MCF 10A (cell line): Measurements from ENCODE around the gene HPCAL1. TPM values are rescaled to one million over a fixed set of nuclear protein-coding genes. Genes with fewer than 3 reads are reported as not detected.

Experiments
- BruUV-seq: library from RNA; stranded (reverse); fragments of 400-500 nt; replicated peaks from 2 replicates; lab custom pipeline; 2021; lab: Mats Ljungman, UMichigan
- CTCF ChIA-PET: fragments of 300-600 bp; sonication (Branson Sonifier 250); formaldehyde crosslinking; extraction: SDS; loops from one replicate; lab custom pipeline; 2021; ENCODE audit warnings: antibody characterized with exemption, inconsistent platforms; lab: Yijun Ruan, JAX
- POLR2A ChIA-PET: fragments of 300-600, 350-650 bp; sonication (Branson Sonifier 250); formaldehyde crosslinking; extraction: SDS; loops from one replicate; lab custom pipeline; 2020; ENCODE audit warnings: antibody characterized with exemption, inconsistent platforms; lab: Yijun Ruan, JAX
- DNase-seq: peaks from one replicate; pipeline ENCODE4 v3.0.0-alpha.2; 2018; ENCODE audit not compliant: unreplicated experiment
- H3K27ac Mint-ChIP-seq: one replicate; pipeline ENCODE4 v1.8.0; 2022; ENCODE audit warnings: mild to moderate bottlenecking, low read depth, mixed read lengths; ENCODE audit not compliant: unreplicated experiment
- H3K27me3 Mint-ChIP-seq: one replicate; pipeline ENCODE4 v1.8.0; 2022; ENCODE audit warnings: mixed read lengths; ENCODE audit not compliant: insufficient read depth, unreplicated experiment
- H3K36me3 Mint-ChIP-seq: one replicate; pipeline ENCODE4 v1.8.0; 2022; ENCODE audit warnings: mild to moderate bottlenecking, moderate library complexity, mixed read lengths; ENCODE audit not compliant: insufficient read depth, unreplicated experiment
- H3K4me1 Mint-ChIP-seq: one replicate; pipeline ENCODE4 v1.8.0; 2022; ENCODE audit warnings: mixed read lengths; ENCODE audit not compliant: insufficient read depth, unreplicated experiment
- H3K4me3 Mint-ChIP-seq: one replicate; pipeline ENCODE4 v1.8.0; 2022; ENCODE audit warnings: mild to moderate bottlenecking, moderate library complexity, mixed read lengths; ENCODE audit not compliant: unreplicated experiment
- H3K9me3 Mint-ChIP-seq: one replicate; pipeline ENCODE4 v1.8.0; 2022; ENCODE audit warnings: mixed read lengths; ENCODE audit not compliant: unreplicated experiment
- intact Hi-C: fragments of 100-400 bp; cut with micrococcal nuclease; formaldehyde crosslinking; loops from 2 replicates; pipeline ENCODE4 v1.14.1; 2022
- total RNA-seq: library from RNA; stranded (reverse); gene quantifications from 2 replicates; pipeline ENCODE4 v1.2.3, GENCODE V29; 2022
- TF ChIP-seq, protein P1 (sequence below): fragments of 200-600 bp; IDR thresholded peaks from one replicate; pipeline ENCODE4 v1.8.0; 2022; ENCODE audit warnings: antibody characterized with exemption, mild to moderate bottlenecking; ENCODE audit not compliant: unreplicated experiment

Gene HPCAL1
- total RNA-seq, 1 experiment from 2014 or later: 144 TPM

DNA sequence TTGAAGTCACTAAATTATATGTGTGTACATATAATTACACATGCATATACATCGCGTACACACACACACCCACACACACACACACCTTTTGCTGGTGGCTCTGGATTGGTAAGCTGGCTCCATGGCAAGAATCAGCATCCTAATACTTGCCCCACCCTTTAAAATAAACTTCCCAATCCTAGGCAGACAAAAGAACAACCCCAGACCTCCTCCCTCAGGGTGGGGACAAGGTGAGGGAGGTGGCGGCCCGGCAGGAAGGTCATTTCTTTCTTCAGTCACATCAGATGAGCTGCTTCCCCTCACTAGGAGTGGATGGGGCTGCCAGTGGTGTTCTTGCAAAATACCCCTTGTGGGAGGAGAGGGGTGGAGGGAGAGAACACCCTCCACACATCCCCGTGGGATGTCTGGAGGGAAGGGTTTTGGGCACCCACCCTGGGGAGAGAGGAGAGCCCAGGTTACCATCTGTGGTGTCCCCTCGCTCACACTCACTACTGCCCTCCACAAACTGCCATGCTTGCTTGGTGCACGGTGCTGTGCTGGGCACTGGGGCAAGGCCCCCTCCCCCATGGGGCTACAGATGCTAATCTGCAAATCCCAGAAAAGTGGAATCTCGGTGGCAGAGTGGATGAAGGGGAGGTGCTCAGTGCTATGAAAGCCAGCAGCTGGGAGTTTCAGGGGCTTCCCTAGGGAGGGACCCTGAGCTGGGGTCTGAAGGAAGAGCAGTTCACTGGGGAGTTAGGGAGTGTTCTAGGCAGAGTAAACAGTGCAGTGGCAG, 81.4 kb downstream of the HPCAL1 start:
- no TSS peak for BruUV-seq
- DNase-seq: no peak
- no peak overlapping the region for H3K4me3 Mint-ChIP-seq
- TF ChIP-seq, protein P1, sequence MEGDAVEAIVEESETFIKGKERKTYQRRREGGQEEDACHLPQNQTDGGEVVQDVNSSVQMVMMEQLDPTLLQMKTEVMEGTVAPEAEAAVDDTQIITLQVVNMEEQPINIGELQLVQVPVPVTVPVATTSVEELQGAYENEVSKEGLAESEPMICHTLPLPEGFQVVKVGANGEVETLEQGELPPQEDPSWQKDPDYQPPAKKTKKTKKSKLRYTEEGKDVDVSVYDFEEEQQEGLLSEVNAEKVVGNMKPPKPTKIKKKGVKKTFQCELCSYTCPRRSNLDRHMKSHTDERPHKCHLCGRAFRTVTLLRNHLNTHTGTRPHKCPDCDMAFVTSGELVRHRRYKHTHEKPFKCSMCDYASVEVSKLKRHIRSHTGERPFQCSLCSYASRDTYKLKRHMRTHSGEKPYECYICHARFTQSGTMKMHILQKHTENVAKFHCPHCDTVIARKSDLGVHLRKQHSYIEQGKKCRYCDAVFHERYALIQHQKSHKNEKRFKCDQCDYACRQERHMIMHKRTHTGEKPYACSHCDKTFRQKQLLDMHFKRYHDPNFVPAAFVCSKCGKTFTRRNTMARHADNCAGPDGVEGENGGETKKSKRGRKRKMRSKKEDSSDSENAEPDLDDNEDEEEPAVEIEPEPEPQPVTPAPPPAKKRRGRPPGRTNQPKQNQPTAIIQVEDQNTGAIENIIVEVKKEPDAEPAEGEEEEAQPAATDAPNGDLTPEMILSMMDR: no peak
- ChIA-PET CTCF (interaction anchor here (0.6 to 1.5 kb wide), 5 partner anchors 22 to 399 kb away, joined by 3 to 7 read pairs (median 3); no protein-coding TSS in a partner anchor), POLR2A (interaction anchor here (0.9 kb wide), 1 partner anchor 8 kb away, joined by 3 read pairs; no protein-coding TSS in a partner anchor)
- no peaks in the 10 kb centered on the region for H3K9me3 Mint-ChIP-seq
- peaks cover 60% of the 10 kb centered on the region for H3K4me1 Mint-ChIP-seq
- H3K36me3 Mint-ChIP-seq: peaks cover 18% of the 10 kb centered on the region
- intact Hi-C loops: no loop called here
- peak overlapping the region; percentile 46 for H3K27ac Mint-ChIP-seq
- H3K27me3 Mint-ChIP-seq: no peaks in the 10 kb centered on the region

DNA sequence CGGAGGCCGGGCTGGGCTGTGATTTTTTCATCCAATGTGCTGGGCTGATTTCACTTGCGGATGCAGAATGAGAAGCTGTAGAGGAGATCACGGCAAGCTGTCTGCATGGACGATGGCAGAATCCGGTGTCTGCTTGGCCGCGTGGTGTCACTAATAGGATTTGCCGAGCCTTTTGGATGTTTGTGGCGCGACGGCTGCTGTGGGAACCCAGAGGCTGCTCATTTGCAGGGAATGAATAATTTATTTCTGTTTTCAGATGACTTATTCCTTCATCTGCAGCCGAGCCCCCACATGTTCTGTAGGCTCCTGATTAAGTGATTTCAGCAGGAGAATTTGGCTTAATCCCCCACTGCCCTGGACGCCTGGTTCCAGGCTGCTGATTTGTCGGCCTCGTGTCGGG, 82.8 kb downstream of the HPCAL1 start:
- H3K27me3 Mint-ChIP-seq: no peaks in the 10 kb centered on the region
- H3K4me1 Mint-ChIP-seq: peaks cover 64% of the 10 kb centered on the region
- intact Hi-C loops: no loop called here
- H3K9me3 Mint-ChIP-seq: no peaks in the 10 kb centered on the region
- no peak for DNase-seq
- H3K36me3 Mint-ChIP-seq: peaks cover 25% of the 10 kb centered on the region
- POLR2A ChIA-PET: interaction anchor here (1.4 kb wide), 1 partner anchor 23 kb away, joined by 3 read pairs; no protein-coding TSS in a partner anchor
- peak overlapping the region; percentile 96 for H3K27ac Mint-ChIP-seq
- no peak overlapping the region for H3K4me3 Mint-ChIP-seq
- CTCF ChIA-PET: interaction anchor here (1.6 kb wide), 1 partner anchor 23 kb away, joined by 6 read pairs; no protein-coding TSS in a partner anchor
- BruUV-seq: no TSS peak
- TF ChIP-seq, protein P1: no peak

DNA sequence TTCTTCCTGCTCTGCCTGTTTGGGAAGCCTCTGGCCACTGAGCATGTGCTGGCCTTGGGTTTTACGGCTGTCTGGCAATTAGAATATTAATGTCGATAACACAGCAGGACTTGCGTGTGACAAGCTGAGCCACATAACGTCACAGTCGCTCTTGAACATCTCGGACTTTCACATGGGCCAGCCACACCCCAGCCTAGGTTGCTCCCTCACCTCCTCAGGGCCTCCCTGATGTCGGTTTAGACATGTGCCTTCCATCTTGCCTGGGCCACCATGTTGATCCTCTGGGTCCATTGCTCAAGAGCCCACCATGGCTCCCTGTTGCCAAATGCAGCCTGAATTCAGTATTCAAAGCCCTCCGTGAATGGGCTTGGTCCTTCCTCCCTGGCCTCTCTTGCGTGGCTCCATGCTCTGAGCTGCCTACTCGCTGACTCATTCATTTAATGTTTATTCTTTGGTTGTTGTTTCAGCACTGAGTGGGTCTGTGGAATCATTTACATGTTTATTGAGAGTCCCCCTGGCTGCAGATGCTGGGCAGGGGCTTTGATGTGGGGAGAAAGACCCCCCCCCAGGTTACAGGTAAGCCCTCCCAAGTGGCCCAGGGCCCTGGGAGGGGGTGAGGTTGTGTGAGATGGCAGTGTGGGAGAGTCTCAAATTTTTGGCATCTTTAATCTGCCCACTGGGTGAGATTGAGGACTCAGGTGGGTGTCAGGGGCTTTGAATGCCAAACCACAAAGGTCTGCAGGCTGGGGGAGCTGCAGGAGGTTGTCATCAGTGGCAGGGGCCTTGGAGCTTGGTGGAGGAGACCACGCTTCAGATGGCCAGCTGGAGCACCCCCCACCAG, 83.4 kb downstream of the HPCAL1 start:
- peak overlapping the region; percentile 52 for H3K4me3 Mint-ChIP-seq
- ChIA-PET CTCF (interaction anchor here (1.6 kb wide), 1 partner anchor 23 kb away, joined by 6 read pairs; no protein-coding TSS in a partner anchor), POLR2A (interaction anchor here (0.7 to 1.4 kb wide), 2 partner anchors 22 to 61 kb away, joined by 3 read pairs; no protein-coding TSS in a partner anchor)
- no TSS peak for BruUV-seq
- H3K27me3 Mint-ChIP-seq: no peaks in the 10 kb centered on the region
- peak overlapping the region; percentile 96 for H3K27ac Mint-ChIP-seq
- TF ChIP-seq, protein P1: no peak
- DNase-seq: peak; percentile 74
- intact Hi-C loops: no loop called here
- no peaks in the 10 kb centered on the region for H3K9me3 Mint-ChIP-seq
- H3K36me3 Mint-ChIP-seq: peaks cover 24% of the 10 kb centered on the region
- peaks cover 60% of the 10 kb centered on the region for H3K4me1 Mint-ChIP-seq
